Cardiac muscle cell (in vitro differentiated cells and primary cell): ENCODE results near the gene PCDHGB6. TPM values are rescaled to one million over a fixed set of nuclear protein-coding genes. Genes with fewer than 3 reads are reported as not detected.
"Not testable (repeated sequence)": the region's sequence is repeated elsewhere in the genome, so short reads cannot be mapped to it uniquely, and the experiment has no call there.

ENCODE experiments used
- DNase-seq, 2 donors: peaks; one replicate each; pipeline versions ENCODE4 v3.0.0 to v3.0.0-alpha.2; 2010 to 2017; ENCODE audit warnings: low read depth in 1 of 2, low spot score in 1 of 2
- H3K27ac ChIP-seq: fragments of 200-600 bp; sonication (generic); 2 replicates; pipeline ENCODE4 v1.5.1; 2016
- H3K27me3 ChIP-seq: fragments of 200-600 bp; sonication (generic); 2 replicates; pipeline ENCODE4 v1.6.0; 2016; ENCODE audit warnings: control low read depth
- H3K36me3 ChIP-seq: fragments of 200-600 bp; sonication (generic); 2 replicates; pipeline ENCODE4 v1.5.1; 2016; ENCODE audit warnings: control low read depth
- H3K4me1 ChIP-seq: fragments of 200-600 bp; sonication (generic); 2 replicates; pipeline ENCODE4 v1.8.1; 2017; ENCODE audit warnings: low read depth, mild to moderate bottlenecking, mixed run types
- H3K4me3 ChIP-seq: fragments of 200-600 bp; sonication (generic); 2 replicates; pipeline ENCODE4 v1.5.1; 2016; ENCODE audit warnings: mild to moderate bottlenecking
- H3K9me3 ChIP-seq: fragments of 200-600 bp; sonication (generic); 2 replicates; pipeline ENCODE4 v1.5.1; 2017; ENCODE audit warnings: low read depth, mild to moderate bottlenecking, control low read depth
- polyA plus RNA-seq: library from polyadenylated mRNA; unstranded; fragments of >200 nt; fragmentation: Nextera tagmentation; extraction: Ambion mirVana; gene quantifications from 2 replicates; pipeline ENCODE4 v1.2.1, GENCODE V29; 2016
- total RNA-seq: library from RNA; depleted of rRNA; stranded (reverse); fragments of >200 nt; gene quantifications from 2 replicates; pipeline ENCODE4 v1.2.3, GENCODE V29; 2016
- TF ChIP-seq, protein P1 (sequence below): IDR thresholded peaks from 2 replicates; pipeline ENCODE4 v1.5.1; 2012; ENCODE audit warnings: low read depth, mild to moderate bottlenecking, low read length

PCDHGB6 gene
- total and polyA plus RNA-seq, 2 experiments from 2014 or later = 26.1 to 48.6 TPM

DNA sequence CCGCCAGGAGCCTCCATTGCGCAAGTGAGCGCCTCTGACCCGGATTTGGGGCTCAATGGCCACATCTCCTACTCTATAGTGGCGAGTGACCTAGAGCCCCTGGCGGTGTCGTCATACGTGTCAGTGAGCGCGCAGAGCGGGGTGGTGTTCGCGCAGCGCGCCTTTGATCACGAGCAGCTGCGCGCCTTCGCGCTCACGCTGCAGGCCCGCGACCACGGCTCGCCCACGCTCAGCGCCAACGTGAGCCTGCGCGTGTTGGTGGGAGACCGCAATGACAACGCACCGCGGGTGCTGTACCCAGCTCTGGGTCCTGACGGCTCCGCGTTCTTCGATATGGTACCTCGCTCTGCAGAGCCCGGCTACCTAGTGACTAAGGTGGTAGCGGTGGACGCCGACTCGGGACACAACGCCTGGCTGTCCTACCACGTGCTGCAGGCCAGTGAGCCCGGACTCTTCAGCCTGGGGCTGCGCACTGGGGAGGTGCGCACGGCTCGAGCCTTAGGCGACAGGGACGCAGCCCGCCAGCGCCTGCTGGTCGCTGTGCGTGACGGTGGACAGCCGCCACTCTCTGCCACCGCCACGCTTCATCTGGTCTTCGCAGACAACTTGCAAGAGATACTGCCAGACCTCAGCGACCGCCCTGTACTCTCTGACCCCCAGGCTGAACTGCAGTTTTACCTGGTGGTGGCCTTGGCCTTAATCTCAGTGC is 1.9 kb downstream of the PCDHGB6 start:
- Histone ChIP-seq H3K4me1 (peaks cover 4% of the 10 kb centered on the region), H3K27ac (no peak overlapping the region), H3K4me3 (no peak overlapping the region), H3K9me3 (peaks cover 8% of the 10 kb centered on the region), H3K36me3 (no peaks in the 10 kb centered on the region), H3K27me3 (no peaks in the 10 kb centered on the region)
- no peak for DNase-seq
- TF ChIP-seq, protein P1, sequence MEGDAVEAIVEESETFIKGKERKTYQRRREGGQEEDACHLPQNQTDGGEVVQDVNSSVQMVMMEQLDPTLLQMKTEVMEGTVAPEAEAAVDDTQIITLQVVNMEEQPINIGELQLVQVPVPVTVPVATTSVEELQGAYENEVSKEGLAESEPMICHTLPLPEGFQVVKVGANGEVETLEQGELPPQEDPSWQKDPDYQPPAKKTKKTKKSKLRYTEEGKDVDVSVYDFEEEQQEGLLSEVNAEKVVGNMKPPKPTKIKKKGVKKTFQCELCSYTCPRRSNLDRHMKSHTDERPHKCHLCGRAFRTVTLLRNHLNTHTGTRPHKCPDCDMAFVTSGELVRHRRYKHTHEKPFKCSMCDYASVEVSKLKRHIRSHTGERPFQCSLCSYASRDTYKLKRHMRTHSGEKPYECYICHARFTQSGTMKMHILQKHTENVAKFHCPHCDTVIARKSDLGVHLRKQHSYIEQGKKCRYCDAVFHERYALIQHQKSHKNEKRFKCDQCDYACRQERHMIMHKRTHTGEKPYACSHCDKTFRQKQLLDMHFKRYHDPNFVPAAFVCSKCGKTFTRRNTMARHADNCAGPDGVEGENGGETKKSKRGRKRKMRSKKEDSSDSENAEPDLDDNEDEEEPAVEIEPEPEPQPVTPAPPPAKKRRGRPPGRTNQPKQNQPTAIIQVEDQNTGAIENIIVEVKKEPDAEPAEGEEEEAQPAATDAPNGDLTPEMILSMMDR = no peak

DNA sequence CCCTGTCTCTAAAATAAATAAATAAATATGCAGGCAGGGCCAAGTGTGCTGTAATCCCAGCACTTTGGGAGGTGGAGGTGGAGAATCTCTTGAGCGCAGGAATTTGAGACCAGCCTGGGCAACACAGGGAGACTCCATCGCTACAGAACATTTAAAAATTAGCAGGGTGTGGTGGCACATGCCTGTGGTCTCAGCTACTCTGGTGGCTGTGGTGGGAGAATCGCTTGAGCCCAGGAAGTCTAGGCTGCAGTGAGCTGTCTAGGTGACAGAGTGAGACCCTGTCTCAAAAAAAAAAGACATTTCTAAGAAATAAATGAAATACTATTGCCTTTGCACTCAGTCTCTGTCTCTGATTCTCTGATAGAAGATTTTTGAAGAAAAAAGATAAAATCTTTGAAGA is 3.8 kb downstream of the PCDHGB6 start:
- peaks cover 8% of the 10 kb centered on the region for H3K9me3 ChIP-seq
- H3K27ac ChIP-seq = no peak overlapping the region
- H3K4me3 ChIP-seq = no peak overlapping the region
- H3K36me3 ChIP-seq = no peaks in the 10 kb centered on the region
- DNase-seq = no peak
- TF ChIP-seq, protein P1 = no peak
- H3K27me3 ChIP-seq = no peaks in the 10 kb centered on the region
- peaks cover 4% of the 10 kb centered on the region for H3K4me1 ChIP-seq

DNA sequence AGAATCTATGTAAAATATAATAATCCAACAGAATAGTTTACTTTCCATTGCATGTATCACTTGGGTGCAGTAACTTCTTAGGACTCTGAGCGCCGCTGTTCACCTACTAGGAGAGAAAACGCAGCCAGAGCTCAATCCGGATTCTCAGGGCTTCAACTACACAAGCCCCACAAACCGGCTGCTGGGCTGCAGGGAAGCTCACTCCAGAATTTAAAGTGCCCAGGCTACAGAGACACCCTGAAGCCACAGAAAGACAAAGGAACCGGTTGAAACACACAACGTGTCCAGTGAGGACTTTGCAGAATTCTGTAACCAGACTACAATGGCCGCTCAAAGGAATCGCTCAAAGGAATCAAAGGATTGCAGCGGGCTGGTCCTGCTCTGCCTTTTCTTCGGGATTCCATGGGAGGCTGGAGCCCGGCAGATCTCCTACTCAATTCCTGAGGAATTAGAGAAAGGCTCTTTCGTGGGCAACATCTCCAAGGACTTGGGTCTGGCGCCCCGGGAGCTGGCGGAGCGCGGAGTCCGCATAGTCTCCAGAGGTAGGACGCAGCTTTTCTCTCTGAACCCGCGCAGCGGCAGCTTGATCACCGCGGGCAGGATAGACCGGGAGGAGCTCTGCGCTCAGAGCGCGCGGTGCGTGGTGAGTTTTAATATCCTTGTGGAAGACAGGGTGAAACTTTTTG is 5.2 kb downstream of the PCDHGB6 start, which contains the start of gene PCDHGA10:
Gene PCDHGA10, plus strand, starts transcription at position 134 of the 686 bp plus-strand sequence. Its CDS starts 189 bp downstream, at position 323.
- Histone ChIP-seq H3K4me3 (peak within 1 kb of the TSS; percentile 56), H3K27me3 (no peaks in the 10 kb centered on the region), H3K9me3 (peaks cover 8% of the 10 kb centered on the region), H3K27ac (peak within 1 kb of the TSS; percentile 78), H3K4me1 (peaks cover 4% of the 10 kb centered on the region), H3K36me3 (no peaks in the 10 kb centered on the region)
- DNase-seq = peak; percentile 77
- TF ChIP-seq, protein P1 = peak; percentile 74

DNA sequence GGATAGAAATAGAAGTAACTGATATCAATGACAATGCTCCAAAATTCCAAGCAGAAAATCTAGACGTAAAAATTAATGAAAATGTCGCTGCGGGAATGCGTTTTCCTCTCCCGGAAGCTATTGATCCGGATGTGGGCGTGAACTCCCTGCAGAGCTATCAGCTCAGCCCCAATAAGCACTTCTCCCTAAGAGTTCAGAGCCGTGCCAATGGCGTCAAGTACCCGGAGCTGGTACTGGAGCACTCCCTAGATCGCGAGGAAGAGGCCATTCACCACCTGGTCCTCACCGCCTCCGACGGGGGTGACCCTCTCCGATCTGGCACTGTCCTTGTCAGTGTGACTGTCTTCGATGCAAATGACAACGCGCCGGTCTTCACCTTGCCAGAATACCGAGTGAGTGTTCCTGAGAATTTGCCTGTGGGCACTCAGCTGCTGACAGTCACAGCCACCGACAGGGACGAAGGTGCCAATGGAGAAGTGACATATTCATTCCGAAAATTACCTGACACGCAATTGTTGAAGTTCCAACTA is 5.8 kb downstream of the PCDHGB6 start:
- DNase-seq = no peak
- Histone ChIP-seq H3K27ac (no peak overlapping the region), H3K9me3 (peaks cover 12% of the 10 kb centered on the region), H3K4me3 (peak overlapping the region; percentile 56), H3K4me1 (peaks cover 4% of the 10 kb centered on the region), H3K36me3 (no peaks in the 10 kb centered on the region), H3K27me3 (no peaks in the 10 kb centered on the region)
- TF ChIP-seq, protein P1 = no peak

DNA sequence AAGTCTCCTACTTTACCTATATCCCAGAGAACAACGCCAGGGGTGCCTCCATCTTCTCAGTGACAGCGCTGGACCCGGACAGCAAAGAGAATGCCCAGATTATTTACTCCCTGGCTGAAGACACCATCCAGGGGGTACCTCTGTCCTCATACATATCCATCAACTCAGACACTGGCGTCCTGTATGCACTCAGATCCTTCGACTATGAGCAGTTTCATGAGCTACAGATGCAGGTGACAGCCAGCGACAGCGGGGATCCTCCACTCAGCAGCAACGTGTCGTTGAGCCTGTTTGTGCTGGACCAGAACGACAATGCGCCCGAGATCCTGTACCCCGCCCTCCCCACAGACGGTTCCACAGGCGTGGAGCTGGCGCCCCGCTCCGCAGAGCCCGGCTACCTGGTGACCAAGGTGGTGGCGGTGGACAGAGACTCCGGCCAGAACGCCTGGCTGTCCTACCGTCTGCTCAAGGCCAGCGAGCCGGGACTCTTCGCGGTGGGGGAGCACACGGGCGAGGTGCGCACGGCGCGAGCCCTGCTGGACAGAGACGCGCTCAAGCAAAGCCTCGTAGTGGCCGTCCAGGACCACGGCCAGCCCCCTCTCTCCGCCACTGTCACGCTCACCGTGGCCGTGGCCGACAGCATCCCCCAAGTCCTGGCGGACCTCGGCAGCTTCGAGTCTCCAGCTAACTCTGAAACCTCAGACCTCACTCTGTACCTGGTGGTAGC is 6.9 kb downstream of the PCDHGB6 start:
- H3K36me3 ChIP-seq, H3K4me1 ChIP-seq, DNase-seq, H3K4me3 ChIP-seq, H3K27me3 ChIP-seq, H3K27ac ChIP-seq: not testable (repeated sequence)
- H3K9me3 ChIP-seq = peaks cover 16% of the 10 kb centered on the region

DNA sequence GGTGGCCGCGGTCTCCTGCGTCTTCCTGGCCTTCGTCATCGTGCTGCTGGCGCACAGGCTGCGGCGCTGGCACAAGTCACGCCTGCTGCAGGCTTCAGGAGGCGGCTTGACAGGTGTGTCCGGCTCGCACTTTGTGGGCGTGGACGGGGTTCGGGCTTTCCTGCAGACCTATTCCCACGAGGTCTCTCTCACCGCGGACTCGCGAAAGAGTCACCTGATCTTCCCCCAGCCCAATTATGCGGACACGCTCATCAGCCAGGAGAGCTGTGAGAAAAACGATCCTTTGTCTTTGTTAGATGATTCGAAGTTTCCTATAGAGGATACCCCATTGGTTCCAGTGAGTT is 7.4 kb downstream of the PCDHGB6 start:
- not testable (repeated sequence) for H3K4me3 ChIP-seq, H3K36me3 ChIP-seq, DNase-seq, H3K4me1 ChIP-seq, H3K27me3 ChIP-seq, H3K27ac ChIP-seq
- peaks cover 16% of the 10 kb centered on the region for H3K9me3 ChIP-seq
